ENCODE data around the gene COL24A1.

Gene COL24A1

GRCh38 chr1:85705940-85706339 is 450.6 kb downstream of the COL24A1 start:
- Histone ChIP-seq H3K4me3 (ENCODE audit: low read length) (peak overlapping the region; percentile 20; the same call in 1 of the 2 replicates), H3K27me3 (ENCODE audit: control insufficient read depth, low read length) (no peaks in the 10 kb centered on the region), H3K27ac (ENCODE audit: low read depth, low read length) (no peak overlapping the region), H3K36me3 (ENCODE audit: control insufficient read depth, low read length) (peaks cover 68% of the 10 kb centered on the region), H3F3A (ENCODE audit: control insufficient read depth, insufficient read depth) (no peaks in the 10 kb centered on the region), H3K9me3 (ENCODE audit: control insufficient read depth, insufficient read depth, low read length) (no peaks in the 10 kb centered on the region), H3K4me2 (ENCODE audit: low read length) (peak overlapping the region; percentile 91), H3K79me2 (ENCODE audit: control insufficient read depth, low read length) (peaks cover 69% of the 10 kb centered on the region), H3K4me1 (ENCODE audit: control insufficient read depth, low read length) (peaks cover 18% of the 10 kb centered on the region), H4K20me1 (ENCODE audit: control insufficient read depth, insufficient read depth, low read depth, low read length) (no peaks in the 10 kb centered on the region), H3K9me2 (replicated peaks; ENCODE audit: control insufficient read depth, low read length) (no peaks in the 10 kb centered on the region)
- no peak for TF ChIP-seq CTCF (IDR thresholded peaks at IDR 0.05; ENCODE audit: low read depth, low read length, poor library complexity, severe bottlenecking)
- no peak for TF ChIP-seq EZH2phosphoT487 (IDR thresholded peaks at IDR 0.05; ENCODE audit: borderline replicate concordance, low read length)

- peaks cover 71% of the 10 kb centered on the region for H3K79me2 ChIP-seq (ENCODE audit: control insufficient read depth, low read length)
- 0 out of 2 replicates have a peak, but pooled peaks cover 2% of the 10 kb centered on the region for H3F3A ChIP-seq (ENCODE audit: control insufficient read depth, insufficient read depth)
- no peak overlapping the region for H3K4me3 ChIP-seq (ENCODE audit: low read length)
- no peak overlapping the region for H3K4me2 ChIP-seq (ENCODE audit: low read length)
- peaks cover 79% of the 10 kb centered on the region for H3K36me3 ChIP-seq (ENCODE audit: control insufficient read depth, low read length)
- no peak for TF ChIP-seq CTCF (IDR thresholded peaks at IDR 0.05; ENCODE audit: low read depth, low read length, poor library complexity, severe bottlenecking)
- TF ChIP-seq EZH2phosphoT487 (IDR thresholded peaks at IDR 0.05; ENCODE audit: borderline replicate concordance, low read length) = no peak
- H4K20me1 ChIP-seq (ENCODE audit: control insufficient read depth, insufficient read depth, low read depth, low read length) = peaks cover 5% of the 10 kb centered on the region; the same call in 1 of the 2 replicates
- no peaks in the 10 kb centered on the region for H3K9me3 ChIP-seq (ENCODE audit: control insufficient read depth, insufficient read depth, low read length)
- no peaks in the 10 kb centered on the region for H3K27me3 ChIP-seq (ENCODE audit: control insufficient read depth, low read length)
- peaks cover 15% of the 10 kb centered on the region for H3K4me1 ChIP-seq (ENCODE audit: control insufficient read depth, low read length)
- no peaks in the 10 kb centered on the region for H3K9me2 ChIP-seq (replicated peaks; ENCODE audit: control insufficient read depth, low read length)
- H3K27ac ChIP-seq (ENCODE audit: low read depth, low read length) = no peak overlapping the region
Measured at GRCh38 chr1:85700422-85700821, 456.1 kb downstream of the COL24A1 start.

- peaks cover 61% of the 10 kb centered on the region for H3K36me3 ChIP-seq (ENCODE audit: control insufficient read depth, low read length)
- H3F3A ChIP-seq (ENCODE audit: control insufficient read depth, insufficient read depth) = 0 out of 2 replicates have a peak, but pooled peaks cover 2% of the 10 kb centered on the region
- H3K27me3 ChIP-seq (ENCODE audit: control insufficient read depth, low read length) = no peaks in the 10 kb centered on the region
- H3K4me1 ChIP-seq (ENCODE audit: control insufficient read depth, low read length) = peaks cover 15% of the 10 kb centered on the region
- H3K9me3 ChIP-seq (ENCODE audit: control insufficient read depth, insufficient read depth, low read length) = no peaks in the 10 kb centered on the region
- TF ChIP-seq CTCF (IDR thresholded peaks at IDR 0.05; ENCODE audit: low read depth, low read length, poor library complexity, severe bottlenecking) = no peak
- TF ChIP-seq EZH2phosphoT487 (IDR thresholded peaks at IDR 0.05; ENCODE audit: borderline replicate concordance, low read length) = no peak
- H4K20me1 ChIP-seq (ENCODE audit: control insufficient read depth, insufficient read depth, low read depth, low read length) = peaks cover 5% of the 10 kb centered on the region; the same call in 1 of the 2 replicates
- H3K4me2 ChIP-seq (ENCODE audit: low read length) = no peak overlapping the region
- no peaks in the 10 kb centered on the region for H3K9me2 ChIP-seq (replicated peaks; ENCODE audit: control insufficient read depth, low read length)
- H3K79me2 ChIP-seq (ENCODE audit: control insufficient read depth, low read length) = peaks cover 50% of the 10 kb centered on the region
- H3K4me3 ChIP-seq (ENCODE audit: low read length) = no peak overlapping the region
- H3K27ac ChIP-seq (ENCODE audit: low read depth, low read length) = no peak overlapping the region
Measured at GRCh38 chr1:85697895-85698294, 458.7 kb downstream of the COL24A1 start.

All from DOHH2 (cell line).